ENCODE data around the gene PAPPA. TPM values are rescaled to one million over a fixed set of nuclear protein-coding genes. Genes with fewer than 3 reads are reported as not detected.

PAPPA gene
- total RNA-seq, 1 experiment from 2014 or later: 0.17 TPM

DNA sequence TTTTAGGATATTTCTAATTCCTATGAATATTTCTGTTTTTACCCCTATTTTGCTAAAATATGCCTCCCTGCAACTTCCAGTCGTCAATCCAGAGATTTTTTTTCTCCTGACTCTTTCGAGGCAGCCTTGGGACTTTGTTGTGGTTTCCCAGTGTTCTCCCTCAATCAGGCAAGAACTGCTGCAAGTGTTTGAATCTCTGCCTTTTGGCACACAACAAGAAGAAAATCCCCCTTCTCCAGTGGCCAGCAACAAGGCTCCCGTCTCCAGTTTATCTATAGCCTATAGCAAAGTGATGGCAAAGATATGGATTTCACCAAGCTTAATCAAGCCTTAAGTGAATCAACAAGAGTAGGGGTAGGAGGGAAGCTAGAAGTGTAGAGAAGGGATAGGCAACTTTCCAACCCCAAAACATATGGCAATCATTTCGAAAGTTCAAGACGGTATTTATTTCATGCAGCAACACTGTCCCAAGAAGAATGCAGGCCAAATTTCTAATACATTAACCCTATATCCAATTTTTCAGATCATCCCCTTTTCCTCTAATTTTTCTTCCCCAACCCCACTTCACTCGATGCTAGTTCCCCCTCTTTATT is 37.7 kb upstream of the PAPPA start:
- Histone ChIP-seq H3K27me3 (ENCODE audit: insufficient read depth, low read length) (no peaks in the 10 kb centered on the region), H3K4ac (ENCODE audit: low read depth, low read length) (no peak overlapping the region), H2BK20ac (ENCODE audit: low read depth, low read length, poor library complexity, severe bottlenecking) (no peak overlapping the region), H2BK5ac (ENCODE audit: insufficient read length, low read length) (no peak overlapping the region), H4K8ac (replicated peaks; ENCODE audit: insufficient read length, low read depth, low read length) (no peak overlapping the region), H3K79me2 (ENCODE audit: insufficient read depth, low read length) (no peaks in the 10 kb centered on the region), H4K91ac (ENCODE audit: insufficient read length, low read depth, low read length) (no peak overlapping the region), H3K56ac (ENCODE audit: insufficient read length, low read depth, low read length) (no peak overlapping the region), H3K9ac (ENCODE audit: extremely low read depth, insufficient read length, low read length) (no peak overlapping the region), H3K23ac (ENCODE audit: insufficient read length, low read depth, low read length) (no peak overlapping the region), H3K79me1 (ENCODE audit: insufficient read depth, low read depth, low read length, poor library complexity, severe bottlenecking) (no peaks in the 10 kb centered on the region), H2BK120ac (ENCODE audit: low read depth, low read length, poor library complexity, severe bottlenecking) (no peak overlapping the region), H4K5ac (ENCODE audit: insufficient read length, low read depth, low read length) (no peak overlapping the region), H3K4me2 (ENCODE audit: insufficient read depth, insufficient read length, low read length) (no peak overlapping the region), H3K27ac (ENCODE audit: insufficient read length, low read depth, low read length) (no peak overlapping the region), H3K4me1 (ENCODE audit: insufficient read depth, low read length) (no peaks in the 10 kb centered on the region), H2AK5ac (ENCODE audit: insufficient read length, low read length) (no peak overlapping the region), H3K9me3 (ENCODE audit: control insufficient read depth, low read depth, low read length) (no peaks in the 10 kb centered on the region), H2BK15ac (ENCODE audit: low read depth, low read length) (no peak overlapping the region), H3K23me2 (ENCODE audit: insufficient read length, low read depth, low read length, poor library complexity, severe bottlenecking) (no peaks in the 10 kb centered on the region), H2BK12ac (ENCODE audit: insufficient read length, low read depth, low read length) (no peak overlapping the region), H3K18ac (ENCODE audit: insufficient read length, low read depth, low read length) (no peak overlapping the region), H4K20me1 (ENCODE audit: control insufficient read depth, insufficient read depth, insufficient read length) (no peaks in the 10 kb centered on the region), H3K14ac (ENCODE audit: insufficient read depth, low read length) (no peak overlapping the region), H2AFZ (ENCODE audit: low read length) (no peak overlapping the region), H3T11ph (ENCODE audit: low read length) (no peak overlapping the region)
- H3K4me3 Mint-ChIP-seq: no peak overlapping the region
- H3K27ac Mint-ChIP-seq: no peak overlapping the region
- peaks cover 0 to 5% of the 10 kb centered on the region in 2 experiments; a peak in 1 of 4 replicates for H3K4me1 Mint-ChIP-seq
- 100% methylated on average over 1 of the region's 6 CpGs for WGBS (ENCODE audit: extremely low coverage, insufficient read length, low lambda C conversion rate)
- DNase-seq: no peak
- peaks cover 5% of the 10 kb centered on the region for H3K27me3 Mint-ChIP-seq (ENCODE audit: low read depth)
- peaks cover 1 to 9% of the 10 kb centered on the region in 2 experiments; a peak in 2 of 5 replicates for H3K9me3 Mint-ChIP-seq
- H3K36me3 Mint-ChIP-seq (ENCODE audit: insufficient read depth in 1 of 3, low read depth in 3 of 3): no peaks in the 10 kb centered on the region; a peak in 1 of 7 replicates
- TF ChIP-seq, protein P1, sequence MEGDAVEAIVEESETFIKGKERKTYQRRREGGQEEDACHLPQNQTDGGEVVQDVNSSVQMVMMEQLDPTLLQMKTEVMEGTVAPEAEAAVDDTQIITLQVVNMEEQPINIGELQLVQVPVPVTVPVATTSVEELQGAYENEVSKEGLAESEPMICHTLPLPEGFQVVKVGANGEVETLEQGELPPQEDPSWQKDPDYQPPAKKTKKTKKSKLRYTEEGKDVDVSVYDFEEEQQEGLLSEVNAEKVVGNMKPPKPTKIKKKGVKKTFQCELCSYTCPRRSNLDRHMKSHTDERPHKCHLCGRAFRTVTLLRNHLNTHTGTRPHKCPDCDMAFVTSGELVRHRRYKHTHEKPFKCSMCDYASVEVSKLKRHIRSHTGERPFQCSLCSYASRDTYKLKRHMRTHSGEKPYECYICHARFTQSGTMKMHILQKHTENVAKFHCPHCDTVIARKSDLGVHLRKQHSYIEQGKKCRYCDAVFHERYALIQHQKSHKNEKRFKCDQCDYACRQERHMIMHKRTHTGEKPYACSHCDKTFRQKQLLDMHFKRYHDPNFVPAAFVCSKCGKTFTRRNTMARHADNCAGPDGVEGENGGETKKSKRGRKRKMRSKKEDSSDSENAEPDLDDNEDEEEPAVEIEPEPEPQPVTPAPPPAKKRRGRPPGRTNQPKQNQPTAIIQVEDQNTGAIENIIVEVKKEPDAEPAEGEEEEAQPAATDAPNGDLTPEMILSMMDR (conservative IDR thresholded peaks at IDR 0.05): no peak

All from H9 (cell line).